Fibroblast of skin of scalp (primary cell): Measurements from ENCODE around the gene NCOA3.
"Not testable (repeated sequence)": the region's sequence is repeated elsewhere in the genome, so short reads cannot be mapped to it uniquely, and the experiment has no call there.

Experiments used
- DNase-seq: peaks from one replicate; pipeline ENCODE4 v3.0.0-alpha.2; 2013

NCOA3 gene

GRCh38 chr20:47501116-47501481 lies 588 bp upstream of the NCOA3 start:
- no peak for DNase-seq

- peak; percentile 31 for DNase-seq
Measured at GRCh38 chr20:47502271-47503239, 868 bp downstream of the NCOA3 start.

GRCh38 chr20:47503685-47504084 lies 2.0 kb downstream of the NCOA3 start:
- DNase-seq, result no peak

- DNase-seq, result no peak
Measured at GRCh38 chr20:47506335-47506734, 4.6 kb downstream of the NCOA3 start.

- DNase-seq, result no peak
Measured at GRCh38 chr20:47506850-47507249, 5.2 kb downstream of the NCOA3 start.

GRCh38 chr20:47507275-47507981 lies 5.7 kb downstream of the NCOA3 start:
- DNase-seq, result not testable (repeated sequence)

GRCh38 chr20:47508278-47508677 lies 6.6 kb downstream of the NCOA3 start:
- DNase-seq, result no peak

- no peak for DNase-seq
Measured at GRCh38 chr20:47509104-47509661, 7.5 kb downstream of the NCOA3 start.

- no peak for DNase-seq
Measured at GRCh38 chr20:47509685-47510084, 8.0 kb downstream of the NCOA3 start.

- no peak for DNase-seq
Measured at GRCh38 chr20:47515843-47516242, 14.2 kb downstream of the NCOA3 start.

- no peak for DNase-seq
Measured at GRCh38 chr20:47521059-47521808, 19.5 kb downstream of the NCOA3 start.

- DNase-seq, result no peak
Measured at GRCh38 chr20:47524015-47524784, 22.5 kb downstream of the NCOA3 start.

GRCh38 chr20:47527004-47527800 lies 25.5 kb downstream of the NCOA3 start:
- no peak for DNase-seq

- DNase-seq, result peak; percentile 56
Measured at GRCh38 chr20:47529840-47530239, 28.2 kb downstream of the NCOA3 start.

GRCh38 chr20:47531458-47531857 lies 29.8 kb downstream of the NCOA3 start:
- no peak for DNase-seq

GRCh38 chr20:47532002-47532401 lies 30.3 kb downstream of the NCOA3 start:
- no peak for DNase-seq

- DNase-seq, result no peak
Measured at GRCh38 chr20:47533518-47534062, 31.9 kb downstream of the NCOA3 start.

GRCh38 chr20:47534405-47534804 lies 32.7 kb downstream of the NCOA3 start:
- DNase-seq, result no peak

- no peak for DNase-seq
Measured at GRCh38 chr20:47535088-47535487, 33.4 kb downstream of the NCOA3 start.

- no peak for DNase-seq
Measured at GRCh38 chr20:47535994-47536393, 34.3 kb downstream of the NCOA3 start.
